ENCODE results near the gene SOX13. TPM values are rescaled to one million over a fixed set of nuclear protein-coding genes. Genes with fewer than 3 reads are reported as not detected.

SOX13 gene
- total RNA-seq, 1 experiment from 2014 or later, result 171 TPM

GRCh38 chr1:204176049-204176448, 103.1 kb downstream of the SOX13 start (continued):
- no peak for TF ChIP-seq USF2 (CRISPR knock-in tag; IDR thresholded peaks at IDR 0.05)
- TF ChIP-seq PRRX2 (CRISPR knock-in tag; IDR thresholded peaks at IDR 0.05), result no peak
- no peak for TF ChIP-seq ZNF138 (CRISPR knock-in tag; conservative IDR thresholded peaks at IDR 0.05)

- Mint-ChIP-seq H3K4me3 (no peak overlapping the region), H3K27ac (no peak overlapping the region), H3K27me3 (ENCODE audit: low read depth) (peaks cover 42% of the 10 kb centered on the region), H3K36me3 (no peaks in the 10 kb centered on the region), H3K9me3 (peaks cover 23% of the 10 kb centered on the region), H3K4me1 (no peaks in the 10 kb centered on the region)
- no peak for ATAC-seq
- POLR2A ChIA-PET, result no interaction called here
- DNase-seq (ENCODE audit: low spot score), result no peak
- TF ChIP-seq NR2C2 (CRISPR knock-in tag; IDR thresholded peaks at IDR 0.05) (no peak), PRDM15 (CRISPR knock-in tag; IDR thresholded peaks at IDR 0.05) (no peak), GABPB1 (CRISPR knock-in tag; IDR thresholded peaks at IDR 0.05) (no peak)
- CTCF ChIA-PET, result interaction anchor here (1.5 to 4.9 kb wide), 3 partner anchors 12 to 30 kb away, joined by 3 to 20 read pairs (median 9); no protein-coding TSS in a partner anchor
Measured at GRCh38 chr1:204177133-204177532, 104.2 kb downstream of the SOX13 start.

Other genes with a start within 250 kb of the SOX13 start
- gene SNRPE, start 211.5 kb upstream of the SOX13 start, total RNA-seq (2021), result 245 to 260 TPM (median 250 TPM) in 3 replicates
- 18.3 to 20.2 TPM (median 19.7 TPM) in 3 replicates for gene ETNK2, start 78.9 kb downstream of the SOX13 start, total RNA-seq (2021)
- not detected in 3 replicates for gene REN, start 93.2 kb downstream of the SOX13 start, total RNA-seq (2021)
- gene KISS1, start 123.4 kb downstream of the SOX13 start, total RNA-seq (2021), result 0.35 to 1.2 TPM (median 0.66 TPM) in 3 replicates
- gene GOLT1A, start 140.9 kb downstream of the SOX13 start, total RNA-seq (2021), result 6.5 to 6.7 TPM (median 6.6 TPM) in 3 replicates

All from WTC11 (cell line).